ENCODE data around the gene TIMM17A.

Gene TIMM17A

DNA sequence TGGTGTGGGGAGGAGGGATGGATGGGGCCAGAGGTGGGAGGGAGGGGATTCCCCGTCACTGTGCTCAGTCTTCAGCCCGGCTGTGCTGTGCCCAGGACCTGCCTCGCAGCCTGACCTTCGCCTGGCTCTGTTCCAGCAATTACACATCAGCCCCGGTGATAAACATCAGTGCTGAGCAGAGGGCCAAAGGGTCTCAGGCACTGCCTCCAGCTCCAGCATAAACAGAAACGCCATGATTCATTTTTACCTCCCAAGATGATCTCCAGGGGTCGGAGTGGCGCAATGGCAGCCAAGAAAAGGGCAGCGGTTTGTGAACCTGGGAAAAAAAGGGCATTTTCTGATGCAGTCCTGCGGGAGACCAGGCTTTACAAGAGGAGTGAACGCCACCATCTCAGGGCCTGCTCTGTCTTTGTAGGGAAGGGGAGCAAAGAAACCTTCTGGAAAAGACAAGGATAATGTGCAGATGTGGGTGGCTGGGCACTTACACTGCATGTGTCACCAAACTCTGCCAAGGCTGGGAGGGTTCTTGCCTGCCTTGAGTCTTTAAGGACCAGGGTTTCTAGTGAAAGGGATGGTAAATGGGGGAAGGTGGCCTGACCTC lies 38.6 kb upstream of the TIMM17A start:
- H3K4me3 ChIP-seq (ENCODE audit: low read depth, low read length) = no peak overlapping the region

DNA sequence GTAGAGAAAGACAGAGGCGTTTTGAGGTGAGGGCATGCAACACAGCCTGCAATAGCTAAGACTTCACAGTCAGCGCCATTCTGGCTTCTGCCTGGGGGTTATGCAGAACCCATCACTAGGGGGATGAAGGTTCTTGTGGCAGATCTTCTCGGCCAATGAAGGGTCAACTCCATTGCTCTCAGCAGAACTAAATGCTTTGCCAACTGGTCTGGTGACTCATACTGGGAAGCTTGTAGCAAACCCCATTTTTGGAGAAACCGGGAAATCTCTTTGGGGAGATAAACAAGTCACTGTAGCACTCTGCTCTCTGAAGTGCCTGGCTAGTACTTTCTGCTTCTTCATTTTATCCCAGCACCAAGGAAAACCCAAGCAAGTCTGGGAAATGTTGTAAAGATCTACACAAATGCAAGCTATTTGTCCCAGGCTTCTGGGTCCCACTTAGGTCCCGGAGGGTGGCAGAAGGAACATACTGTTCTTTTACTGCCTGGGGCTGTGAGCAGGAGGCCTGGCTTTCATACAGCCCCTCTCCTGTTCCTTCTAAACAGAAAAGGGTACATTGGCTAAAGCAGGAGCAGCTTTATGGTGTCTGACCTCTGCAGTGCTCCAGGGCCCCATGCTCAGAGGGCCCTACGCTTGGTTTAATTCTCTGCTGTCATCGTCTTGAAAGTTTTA lies 37.8 kb upstream of the TIMM17A start:
- no peak overlapping the region for H3K4me3 ChIP-seq (ENCODE audit: low read depth, low read length)
- 0 out of 2 replicates have a peak, but pooled peaks have one; percentile 6 for TF ChIP-seq CTCF (IDR thresholded peaks at IDR 0.05; ENCODE audit: low read depth, low read length)

More for the DNA sequence above, 38.6 kb upstream of the TIMM17A start:
- TF ChIP-seq CTCF (IDR thresholded peaks at IDR 0.05; ENCODE audit: low read depth, low read length) = no peak

DNA sequence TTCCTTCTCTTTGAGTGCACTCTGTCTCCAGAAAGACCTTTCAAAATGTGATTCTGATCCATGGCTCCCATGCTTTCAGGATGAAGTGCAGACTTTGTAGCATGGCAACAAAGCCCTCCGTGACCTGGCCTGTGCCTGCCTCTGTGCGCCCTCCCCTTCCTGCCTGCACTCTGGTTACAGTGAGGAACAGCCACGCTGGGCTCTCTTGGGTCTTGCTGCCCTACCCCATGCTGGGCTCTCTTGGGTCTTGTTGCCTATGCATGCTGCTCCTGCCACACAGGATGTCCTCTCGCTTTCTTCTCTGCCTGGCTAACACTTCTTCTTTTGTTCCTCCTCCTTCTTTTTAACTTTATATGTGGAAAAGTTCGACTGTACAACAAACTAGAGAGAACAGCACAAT lies 37.0 kb upstream of the TIMM17A start:
- H3K4me3 ChIP-seq (ENCODE audit: low read depth, low read length) = no peak overlapping the region
- TF ChIP-seq CTCF (IDR thresholded peaks at IDR 0.05; ENCODE audit: low read depth, low read length) = no peak

- H3K4me3 ChIP-seq (ENCODE audit: low read depth, low read length) = no peak overlapping the region
- no peak for TF ChIP-seq CTCF (IDR thresholded peaks at IDR 0.05; ENCODE audit: low read depth, low read length)
Measured at GRCh38 chr1:201921952-201922558, 33.2 kb upstream of the TIMM17A start.

- H3K4me3 ChIP-seq (ENCODE audit: low read depth, low read length) = no peak overlapping the region
- no peak for TF ChIP-seq CTCF (IDR thresholded peaks at IDR 0.05; ENCODE audit: low read depth, low read length)
Measured at GRCh38 chr1:201925301-201925567, 30.1 kb upstream of the TIMM17A start.

DNA sequence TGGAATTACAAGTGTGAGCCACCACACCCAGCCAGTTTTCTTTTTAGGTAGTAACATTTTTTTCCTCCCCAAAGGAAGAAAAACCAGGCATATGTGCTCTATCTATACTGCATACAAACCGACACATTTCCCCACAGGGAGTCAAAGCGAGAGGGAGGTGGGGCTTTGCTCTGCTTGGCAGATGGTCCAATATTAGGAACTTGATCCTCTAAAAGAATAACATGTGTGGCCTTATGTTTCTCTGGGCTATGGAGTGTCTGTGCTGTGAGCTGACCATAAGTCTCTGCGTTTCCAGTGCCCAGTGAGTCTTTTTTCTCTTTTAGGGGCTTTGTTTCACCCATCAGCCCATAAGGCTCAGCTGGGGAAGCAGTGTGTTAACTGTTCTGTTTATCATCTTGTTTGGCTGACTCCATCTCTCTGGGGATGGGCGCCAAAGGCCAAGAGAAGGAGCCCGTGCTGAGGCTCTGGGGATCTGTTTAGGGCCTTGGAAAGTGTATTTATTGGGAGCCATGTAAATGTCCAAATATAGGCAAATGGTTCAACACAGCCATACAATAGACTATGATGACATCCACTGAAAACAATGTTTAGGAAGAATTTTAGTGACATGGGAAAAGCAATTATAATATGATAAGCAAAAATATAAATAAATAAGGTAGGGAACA lies 29.2 kb upstream of the TIMM17A start:
- H3K4me3 ChIP-seq (ENCODE audit: low read depth, low read length) = no peak overlapping the region
- TF ChIP-seq CTCF (IDR thresholded peaks at IDR 0.05; ENCODE audit: low read depth, low read length) = no peak

GRCh38 chr1:201928266-201928665 lies 27.0 kb upstream of the TIMM17A start:
- no peak for TF ChIP-seq CTCF (IDR thresholded peaks at IDR 0.05; ENCODE audit: low read depth, low read length)
- no peak overlapping the region for H3K4me3 ChIP-seq (ENCODE audit: low read depth, low read length)
